ENCODE results near the gene SEH1L.
"Not testable (repeated sequence)": the region's sequence is repeated elsewhere in the genome, so short reads cannot be mapped to it uniquely, and the experiment has no call there.

SEH1L gene

DNA sequence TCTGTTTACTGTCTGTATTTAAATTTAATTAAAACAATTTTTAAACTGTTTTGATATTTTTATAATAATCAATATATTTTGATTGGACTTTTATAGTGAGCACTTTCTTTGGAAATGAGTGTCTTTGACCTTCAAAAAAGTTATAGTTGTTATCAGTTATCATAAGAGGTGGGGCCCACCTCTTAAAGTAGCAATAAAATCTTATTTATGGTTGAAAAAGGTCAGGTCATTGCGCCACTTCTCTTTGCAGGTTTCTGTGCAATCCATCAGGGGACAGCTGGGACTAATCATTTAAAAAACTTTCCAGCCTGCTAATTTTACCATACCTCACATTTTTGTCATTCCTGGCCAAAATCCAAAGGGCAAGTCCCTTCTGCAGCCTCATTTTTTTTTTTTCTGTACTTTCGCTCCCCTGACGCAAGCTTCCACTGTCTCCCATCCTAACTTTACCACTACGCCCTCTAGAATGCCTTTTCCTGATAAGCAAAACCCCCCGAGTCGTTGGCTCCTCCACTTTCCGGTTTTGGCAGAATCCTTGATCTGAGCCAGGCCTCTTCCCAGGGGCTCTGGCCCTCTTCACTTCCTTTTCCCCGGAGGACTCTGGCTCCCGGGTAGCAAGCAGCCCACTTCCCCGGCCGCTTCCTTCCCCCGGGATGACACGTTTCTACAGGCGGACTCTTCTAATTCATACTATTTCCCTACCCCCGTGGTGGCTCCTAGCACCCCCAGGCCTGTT, 1.1 kb upstream of the SEH1L start:
- peak; percentile 91 for DNase-seq

DNA sequence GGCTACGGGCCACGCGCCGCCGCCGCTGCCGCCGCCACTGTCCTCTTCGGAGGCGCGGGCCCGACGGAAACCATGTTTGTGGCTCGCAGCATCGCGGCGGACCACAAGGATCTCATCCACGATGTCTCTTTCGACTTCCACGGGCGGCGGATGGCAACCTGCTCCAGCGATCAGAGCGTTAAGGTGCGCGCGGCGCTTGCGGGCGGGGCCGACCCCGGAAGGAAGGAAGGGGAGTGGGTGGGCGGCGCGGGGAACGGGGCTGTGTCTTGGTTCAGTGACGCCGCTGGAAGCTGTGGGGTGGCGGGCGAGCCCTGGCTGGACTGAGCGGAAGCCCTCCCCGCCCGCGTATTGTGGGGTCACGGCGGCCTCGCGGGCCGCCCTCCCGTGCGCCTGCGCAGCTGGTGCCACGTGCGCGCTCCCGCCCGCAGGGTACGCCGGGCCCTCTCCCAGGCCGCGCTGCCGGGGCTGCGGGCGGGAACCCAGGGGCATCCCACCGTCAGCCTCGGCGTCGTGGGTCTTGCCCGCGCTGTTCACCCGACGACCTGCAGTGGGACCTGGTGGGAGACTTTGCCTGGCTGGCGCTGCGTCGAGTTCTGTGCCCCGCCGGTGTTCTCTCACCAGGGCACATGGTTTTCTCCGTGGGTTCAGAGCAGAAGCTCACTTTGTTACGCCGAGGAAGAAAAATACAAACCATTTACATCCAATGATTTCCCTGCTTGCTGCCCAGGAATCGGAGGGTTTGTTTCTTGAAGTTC, 416 bp downstream of the SEH1L start:
- peak; percentile 94 for DNase-seq

GRCh38 chr18:12958478-12958877, 10.7 kb downstream of the SEH1L start:
- no peak for DNase-seq

GRCh38 chr18:12960395-12960794, 12.6 kb downstream of the SEH1L start:
- DNase-seq = no peak

GRCh38 chr18:12960853-12961397, 13.1 kb downstream of the SEH1L start:
- DNase-seq = no peak

DNA sequence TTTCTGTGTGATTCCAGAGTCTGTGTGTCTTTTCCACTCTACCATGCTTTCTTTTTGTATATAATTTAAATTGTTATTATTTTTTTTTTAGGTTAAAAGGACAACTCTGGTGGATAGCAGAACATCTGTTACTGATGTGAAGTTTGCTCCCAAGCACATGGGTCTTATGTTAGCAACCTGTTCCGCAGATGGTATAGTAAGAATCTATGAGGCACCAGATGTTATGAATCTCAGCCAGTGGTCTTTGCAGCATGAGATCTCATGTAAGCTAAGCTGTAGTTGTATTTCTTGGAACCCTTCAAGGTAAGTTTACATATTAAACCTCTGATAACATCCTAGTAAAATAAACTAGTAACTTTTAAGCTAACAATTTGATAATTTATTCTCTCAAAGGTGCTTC, 15.3 kb downstream of the SEH1L start:
- no peak for DNase-seq

- DNase-seq = no peak
These were observed 20.3 kb downstream of the SEH1L start for GRCh38 chr18:12968115-12968514.

DNA sequence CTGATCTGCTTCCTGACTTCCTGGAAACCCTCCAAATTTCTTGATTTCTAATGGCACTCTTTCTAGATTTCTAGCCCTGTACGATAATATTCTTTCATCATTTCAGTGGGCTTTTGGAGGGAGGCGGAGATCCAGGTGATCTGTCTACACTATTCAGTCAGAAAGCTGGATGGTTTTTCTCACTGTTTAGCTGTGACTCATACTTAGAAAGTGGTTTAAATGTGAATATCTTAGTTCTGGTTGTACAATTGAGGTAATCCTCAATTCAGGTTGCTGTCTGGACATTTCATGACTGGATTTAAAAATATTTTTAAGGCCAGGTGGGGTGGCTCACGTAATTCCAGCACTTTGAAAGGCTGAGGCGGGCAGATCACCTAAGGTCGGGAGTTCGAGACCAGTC, 20.8 kb downstream of the SEH1L start:
- DNase-seq = no peak

DNA sequence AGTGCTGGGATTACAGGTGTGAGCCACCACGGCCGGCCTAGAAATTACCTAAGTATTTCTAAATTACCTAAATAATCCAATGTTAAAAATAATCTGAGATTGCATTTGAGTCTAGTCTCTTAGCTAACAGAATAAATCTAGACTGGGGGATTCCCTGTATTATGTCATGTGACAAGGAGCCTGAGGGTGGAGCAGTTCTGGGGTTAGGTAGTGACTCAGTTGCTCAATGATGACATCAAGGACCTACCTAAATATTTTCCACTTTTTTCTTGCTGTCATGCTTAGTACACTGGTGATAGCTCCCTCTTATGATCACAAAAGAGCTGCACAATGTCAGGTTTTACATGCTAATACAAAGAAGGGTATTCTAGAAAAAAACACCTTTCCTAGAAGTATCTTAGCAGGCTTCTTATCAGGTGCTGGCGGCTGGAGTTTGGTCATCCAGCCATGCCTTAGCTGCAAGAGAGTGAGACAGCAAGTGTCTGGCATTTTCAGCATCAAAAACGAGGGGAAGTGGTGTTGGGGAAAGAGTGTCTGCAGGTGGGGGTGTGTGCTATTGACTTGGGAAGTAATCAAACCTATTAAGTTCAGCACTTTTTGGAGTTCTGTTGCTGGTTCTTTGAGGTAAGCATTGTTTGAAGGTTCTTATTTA, 25.9 kb downstream of the SEH1L start:
- no peak for DNase-seq

DNA sequence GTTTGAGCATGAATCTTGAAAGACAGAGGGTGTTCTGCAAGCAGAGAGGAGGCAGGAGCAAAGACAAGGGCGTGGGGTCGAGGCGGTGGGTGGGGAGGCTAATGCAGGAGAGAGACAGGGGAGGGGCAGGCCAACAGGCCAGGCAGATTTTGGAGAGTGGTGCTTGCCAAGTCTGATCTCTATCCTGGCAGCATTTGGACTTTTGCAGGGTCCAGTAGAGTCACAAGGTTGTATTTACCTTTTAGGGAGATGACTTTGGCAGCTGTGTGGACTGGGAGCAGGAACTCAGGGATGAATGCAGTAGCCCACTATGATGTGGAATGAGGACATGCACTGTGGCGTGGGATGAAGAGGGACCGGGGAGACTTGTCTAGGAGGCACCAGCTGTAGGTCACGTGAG, 27.7 kb downstream of the SEH1L start:
- DNase-seq = no peak

GRCh38 chr18:12976305-12976704, 28.5 kb downstream of the SEH1L start:
- DNase-seq = no peak

- DNase-seq = not testable (repeated sequence)
These were observed 32.3 kb downstream of the SEH1L start for GRCh38 chr18:12980065-12980464.

DNA sequence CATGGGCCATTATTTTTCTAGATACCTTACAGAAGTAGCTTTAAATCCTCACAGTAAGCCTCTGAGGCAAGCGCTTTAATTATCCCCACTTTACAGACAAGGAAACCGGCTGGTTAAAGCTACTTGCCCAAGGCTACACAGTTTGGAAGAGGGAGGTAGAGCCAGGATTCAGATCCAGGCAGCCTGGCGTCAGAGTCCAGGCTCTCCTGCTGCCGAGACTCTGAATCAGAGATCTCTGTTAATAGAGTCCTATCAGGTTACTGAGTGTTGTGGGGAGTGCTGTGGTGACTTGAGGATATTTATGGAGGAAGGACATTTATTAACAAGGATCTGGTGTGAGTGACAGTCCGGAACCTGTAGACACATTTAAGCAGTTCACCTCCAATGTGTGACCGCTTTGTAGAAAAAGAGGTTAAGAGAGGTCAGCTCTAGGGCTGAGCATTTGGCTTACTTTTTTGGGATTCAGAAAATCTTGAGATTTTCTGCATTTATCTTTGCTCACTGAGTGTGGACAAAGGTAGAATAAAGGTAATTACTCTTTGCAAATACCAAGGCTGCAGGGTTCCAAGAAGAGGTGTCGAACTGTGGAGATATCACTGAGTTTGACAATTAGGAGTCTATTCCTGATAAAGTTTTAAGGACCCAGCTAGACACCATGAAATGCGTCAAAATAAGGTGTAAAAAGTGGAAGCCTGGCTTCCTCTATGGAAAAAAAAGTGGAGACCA, 41.7 kb downstream of the SEH1L start:
- no peak for DNase-seq

- no peak for DNase-seq
These were observed 42.3 kb downstream of the SEH1L start for GRCh38 chr18:12990123-12990475.

- no peak for DNase-seq
These were observed 42.8 kb downstream of the SEH1L start for GRCh38 chr18:12990641-12990966.

DNA sequence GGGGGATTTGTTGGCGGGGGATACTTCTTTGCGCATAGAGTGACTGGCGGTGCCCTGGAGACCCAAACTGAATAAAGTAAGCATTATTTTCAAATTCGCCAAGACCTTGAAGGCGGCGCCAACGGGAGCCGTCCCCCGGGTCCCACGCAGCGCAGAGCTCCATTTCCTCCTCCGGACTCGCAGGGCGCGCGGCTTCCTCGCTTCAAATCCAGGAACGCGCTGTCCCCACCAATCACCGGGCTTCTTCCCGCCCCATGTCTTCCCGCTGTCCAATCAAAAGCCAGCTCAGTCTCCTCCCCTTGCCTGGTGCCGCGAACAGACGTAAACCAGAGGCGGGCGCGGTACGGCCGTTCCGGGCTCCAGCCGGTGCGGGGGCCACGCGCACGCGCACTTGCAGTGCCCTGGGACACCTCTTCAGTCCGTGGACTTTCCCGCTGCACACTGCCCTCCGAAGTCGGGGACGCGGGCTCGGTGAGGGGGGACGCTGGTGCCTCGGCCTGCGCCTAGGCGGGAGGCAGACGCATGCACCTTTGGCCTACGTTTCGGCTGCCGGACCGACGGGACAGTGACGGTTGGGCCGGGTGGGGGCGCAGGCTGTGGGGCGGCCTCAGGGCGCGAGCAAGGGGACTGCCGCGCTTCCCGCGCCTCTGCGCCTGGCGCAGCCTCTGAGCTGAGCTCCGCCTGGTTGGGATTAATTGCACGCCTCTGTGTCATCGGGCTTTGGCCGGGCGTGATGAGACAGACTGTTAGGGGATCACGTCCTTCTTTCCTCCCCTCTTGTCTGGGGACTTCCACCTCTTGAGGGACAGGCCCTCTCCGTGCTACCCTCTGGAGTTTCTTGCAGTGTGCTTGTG, 43.4 kb downstream of the SEH1L start, which contains the start of gene CEP192:
Gene CEP192, plus strand, starts transcription at position 396 of the 854 bp plus-strand sequence. CDS start 8,063 bp downstream, outside the sequence.
- DNase-seq = peak; percentile 97

GRCh38 chr18:12991821-12992179, 44.0 kb downstream of the SEH1L start:
- DNase-seq = no peak

- DNase-seq = no peak
These were observed 45.6 kb downstream of the SEH1L start for GRCh38 chr18:12993439-12993838.

- DNase-seq = no peak
These were observed 47.6 kb downstream of the SEH1L start for GRCh38 chr18:12995424-12995823.

DNA sequence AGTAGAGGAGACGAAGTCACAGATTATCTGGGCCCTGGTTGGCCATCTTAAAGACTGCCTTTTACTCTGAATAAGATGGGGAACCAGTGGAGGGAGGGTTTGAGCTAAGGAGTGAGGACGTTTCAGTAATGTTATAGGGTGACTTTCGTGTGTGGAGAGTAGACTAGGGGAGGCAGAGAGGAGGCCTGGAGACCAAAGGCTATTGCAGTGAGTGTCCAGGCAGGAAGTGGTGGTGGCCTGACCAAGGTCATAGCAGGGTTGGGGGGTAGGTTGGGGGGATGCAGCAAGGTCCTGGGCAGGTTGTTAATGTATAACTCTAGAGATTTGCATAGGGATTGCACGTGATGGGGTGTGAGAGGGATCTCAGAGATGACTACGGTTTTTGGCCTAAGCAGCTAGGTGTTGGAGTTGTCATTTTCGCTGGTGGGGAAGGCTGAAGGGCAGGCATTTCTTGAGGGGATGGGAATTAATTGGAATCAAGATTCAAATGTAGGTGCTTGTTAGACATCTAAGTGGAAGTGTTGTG, 48.2 kb downstream of the SEH1L start:
- no peak for DNase-seq

GRCh38 chr18:12996661-12997292, 49.0 kb downstream of the SEH1L start:
- DNase-seq = no peak

All from NCI-H226 (cell line).